Psoas muscle (tissue), 8 donors: ENCODE results near the gene ZCCHC9. TPM values are rescaled to one million over a fixed set of nuclear protein-coding genes. Genes with fewer than 3 reads are reported as not detected.

Source experiments
- ATAC-seq, 4 donors: fragments of 200-7000 bp; cut with Tn5 transposase; one replicate each; pipeline ENCODE4 v1.9.1; 2020; ENCODE audit warnings: moderate library complexity in 3 of 4, mild to moderate bottlenecking in 2 of 4
- DNase-seq, 2 donors: peaks; one replicate each; pipeline ENCODE4 v3.0.0-alpha.2; 2020
- H3K27ac ChIP-seq: fragments of 200-600 bp; one replicate; pipeline ENCODE4 v1.8.0; 2022
- H3K27me3 ChIP-seq, 3 donors: fragments of 200-600 bp in 1 of 3; one replicate each; pipeline versions ENCODE4 v1.6.1 to v1.8.0; 2013 to 2022; ENCODE audit warnings: low read length in 2 of 3, mild to moderate bottlenecking in 2 of 3, moderate library complexity in 1 of 3; ENCODE audit not compliant: insufficient read depth in 3 of 3
- H3K36me3 ChIP-seq, 2 donors: fragments of 200-600 bp in 1 of 2; one replicate each; pipeline versions ENCODE4 v1.6.1 to v1.8.0; 2013 to 2022; ENCODE audit warnings: low read depth in 1 of 2, mild to moderate bottlenecking in 1 of 2, moderate library complexity in 1 of 2; ENCODE audit not compliant: insufficient read depth in 1 of 2
- H3K4me1 ChIP-seq: fragments of 200-600 bp; one replicate; pipeline ENCODE4 v1.8.0; 2022
- H3K4me3 ChIP-seq: fragments of 200-600 bp; one replicate; pipeline ENCODE4 v1.8.0; 2022; ENCODE audit warnings: mild to moderate bottlenecking
- H3K9me3 ChIP-seq: fragments of 200-600 bp; one replicate; pipeline ENCODE4 v1.8.0; 2022
- CTCF ChIP-seq: fragments of 200-600 bp; IDR thresholded peaks from one replicate; pipeline ENCODE4 v1.8.0; 2022; ENCODE audit warnings: antibody characterized with exemption
- WGBS, 3 donors: extraction: QIAGEN DNeasy Blood & Tissue Kit; methylation state at CpG; one replicate each; pipeline versions ENCODE4 v1.1.6 to v1.1.7; 2013; 5-methylcytosine and 5-hydroxymethylcytosine counted together
- intact Hi-C, 2 donors: fragments of 100-400 bp; cut with DNase I; formaldehyde crosslinking; loops; one replicate each; pipeline versions ENCODE4 v1.11.0 to v1.14.2; 2022
- polyA plus RNA-seq, 3 donors: library from polyadenylated mRNA; stranded (reverse); fragments of 200-250 nt; gene quantifications; one replicate each; pipeline ENCODE4 v1.2.3, GENCODE V29; 2013
- total RNA-seq, 4 donors: library from RNA; stranded (reverse); fragmentation: NEBNext Ultra II Directional in 2 of 4; extraction: Animal tissue kit (Norgen Biotek cat#: 25700) in 2 of 4; gene quantifications; one replicate each; pipeline versions ENCODE4 v1.2.1 to v1.2.4, GENCODE V29; 2021 to 2023
- donor health status: healthy with polysubstance abuse.
- donor health status: DM: no; HTN: no; CAD: no; lungs with moderate emphysema.
- donor health status: Bipolar disorder and iron deficiency.
- donor health status: healthy.
- donor health status: DM: yes; HTN: yes; CAD: no.
- donor health status: DM: no; HTN: no; CAD: no.
- donor health status: DM: no; HTN: no; CAD: no.
- donor health status: DM: yes; HTN: yes; CAD: no.

Gene ZCCHC9
- total and polyA plus RNA-seq, 7 donors, result 9.6 to 45.1 (median 26.2) TPM

GRCh38 chr5:81355291-81356251 is 54.2 kb downstream of the ZCCHC9 start:
- no peak overlapping the region for H3K27ac ChIP-seq
- no peaks in the 10 kb centered on the region for H3K36me3 ChIP-seq
- WGBS, 3 donors, result 83 to 85% (median 85%) methylated on average over 11 of the region's 11 CpGs
- H3K4me3 ChIP-seq, result no peak overlapping the region
- no peak for DNase-seq
- intact Hi-C loops, result no loop called here
- no peak for ATAC-seq
- no peaks in the 10 kb centered on the region for H3K4me1 ChIP-seq
- no peaks in the 10 kb centered on the region for H3K27me3 ChIP-seq
- TF ChIP-seq CTCF, result no peak
- H3K9me3 ChIP-seq, result no peaks in the 10 kb centered on the region

- WGBS, 3 donors, result 35 to 43% (median 42%) methylated on average over 5 of the region's 5 CpGs
- DNase-seq, result no peak
- H3K27ac ChIP-seq, result no peak overlapping the region
- no peak for ATAC-seq
- no peaks in the 10 kb centered on the region for H3K4me1 ChIP-seq
- H3K4me3 ChIP-seq, result no peak overlapping the region
- no peak for TF ChIP-seq CTCF
- H3K9me3 ChIP-seq, result no peaks in the 10 kb centered on the region
- no peaks in the 10 kb centered on the region for H3K27me3 ChIP-seq
- intact Hi-C loops, result no loop called here
- H3K36me3 ChIP-seq, result no peaks in the 10 kb centered on the region
These were observed 57.7 kb downstream of the ZCCHC9 start for GRCh38 chr5:81359108-81359507.

GRCh38 chr5:81359881-81360280 is 58.5 kb downstream of the ZCCHC9 start:
- H3K36me3 ChIP-seq, result no peaks in the 10 kb centered on the region
- no peaks in the 10 kb centered on the region for H3K27me3 ChIP-seq
- H3K4me1 ChIP-seq, result no peaks in the 10 kb centered on the region
- TF ChIP-seq CTCF, result no peak
- no peaks in the 10 kb centered on the region for H3K9me3 ChIP-seq
- DNase-seq (no peak), ATAC-seq (no peak)
- H3K4me3 ChIP-seq, result no peak overlapping the region
- H3K27ac ChIP-seq, result no peak overlapping the region
- intact Hi-C loops, result no loop called here
- WGBS, 3 donors, result 57 to 77% (median 58%) methylated on average over 2 of the region's 2 CpGs

GRCh38 chr5:81360640-81361039 is 59.3 kb downstream of the ZCCHC9 start:
- 84 to 92% (median 91%) methylated on average over 4 of the region's 4 CpGs for WGBS, 3 donors
- H3K4me3 ChIP-seq, result no peak overlapping the region

More at GRCh38 chr5:81360640-81361039, 59.3 kb downstream of the ZCCHC9 start:
- DNase-seq (no peak), ATAC-seq (no peak)
- intact Hi-C loops, result no loop called here
- Histone ChIP-seq H3K27me3 (no peaks in the 10 kb centered on the region), H3K4me1 (no peaks in the 10 kb centered on the region), H3K9me3 (no peaks in the 10 kb centered on the region), H3K27ac (no peak overlapping the region), H3K36me3 (no peaks in the 10 kb centered on the region)
- TF ChIP-seq CTCF, result no peak
